ENCODE results near the gene SCNN1B.
A peak's percentile ranks its signal among the peaks of the same experiment; 100 is the strongest.

Gene SCNN1B

DNA sequence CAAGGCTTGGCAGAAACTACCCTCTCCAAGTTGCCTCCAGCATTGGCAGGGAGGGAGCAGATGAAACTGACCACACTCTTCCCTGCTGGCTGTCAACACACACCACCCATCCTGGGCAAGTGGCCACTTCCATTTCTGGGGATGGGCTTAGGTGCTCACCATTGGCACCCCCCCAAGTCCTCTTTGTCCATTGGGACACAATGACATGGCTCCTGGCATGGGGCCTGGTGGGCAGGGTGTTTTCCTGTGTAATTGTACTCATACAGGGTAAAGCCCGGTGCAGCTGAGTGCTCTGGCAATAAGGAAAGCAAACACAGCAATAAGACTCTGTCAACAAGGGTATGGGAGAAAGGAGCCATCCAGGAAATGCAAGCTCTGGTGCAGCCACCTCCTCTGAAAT lies 22.6 kb downstream of the SCNN1B start:
- no peak for DNase-seq
- Histone ChIP-seq H3K4ac (ENCODE audit: low read depth, low read length) (no peak overlapping the region), H2AK5ac (ENCODE audit: low read length) (no peak overlapping the region), H2BK5ac (ENCODE audit: low read depth, low read length, poor library complexity) (no peak overlapping the region), H2AFZ (ENCODE audit: insufficient read depth, low read length, poor library complexity) (no peak overlapping the region), H3K36me3 (ENCODE audit: control insufficient read depth in 1 of 2, insufficient read depth in 2 of 2, low read length in 2 of 2) (no peaks in the 10 kb centered on the region), H3K14ac (ENCODE audit: low read length) (no peak overlapping the region), H2BK12ac (ENCODE audit: low read length) (no peak overlapping the region), H2BK120ac (ENCODE audit: insufficient read depth, low read length, poor library complexity) (no peak overlapping the region), H3K4me2 (ENCODE audit: low read length) (no peak overlapping the region), H4K12ac (ENCODE audit: low read depth, low read length) (no peak overlapping the region), H3K27me3 (ENCODE audit: insufficient read depth, low read length) (no peaks in the 10 kb centered on the region), H3K9me3 (ENCODE audit: insufficient read depth, low read depth, low read length) (no peaks in the 10 kb centered on the region), H4K91ac (ENCODE audit: low read depth, low read length) (no peak overlapping the region), H4K8ac (ENCODE audit: low read depth, low read length) (no peak overlapping the region), H3K4me3 (ENCODE audit: low read depth, low read length) (peak overlapping the region; percentile 4), H3K79me1 (ENCODE audit: low read length) (no peaks in the 10 kb centered on the region), H3K23ac (ENCODE audit: low read length) (no peak overlapping the region), H3K4me1 (ENCODE audit: control insufficient read depth in 1 of 2, insufficient read depth in 2 of 2, low read length in 2 of 2) (no peaks in the 10 kb centered on the region), H3K27ac (ENCODE audit: low read depth, low read length) (no peak overlapping the region), H3K79me2 (ENCODE audit: control insufficient read depth, insufficient read depth, low read length, poor library complexity) (no peaks in the 10 kb centered on the region), H3K9ac (ENCODE audit: low read length) (no peak overlapping the region), H3K18ac (ENCODE audit: low read length) (no peak overlapping the region)
- WGBS (ENCODE audit: extremely low coverage, insufficient coverage, insufficient read length), result no CpG with 5 or more reads among the region's 1 CpG

DNA sequence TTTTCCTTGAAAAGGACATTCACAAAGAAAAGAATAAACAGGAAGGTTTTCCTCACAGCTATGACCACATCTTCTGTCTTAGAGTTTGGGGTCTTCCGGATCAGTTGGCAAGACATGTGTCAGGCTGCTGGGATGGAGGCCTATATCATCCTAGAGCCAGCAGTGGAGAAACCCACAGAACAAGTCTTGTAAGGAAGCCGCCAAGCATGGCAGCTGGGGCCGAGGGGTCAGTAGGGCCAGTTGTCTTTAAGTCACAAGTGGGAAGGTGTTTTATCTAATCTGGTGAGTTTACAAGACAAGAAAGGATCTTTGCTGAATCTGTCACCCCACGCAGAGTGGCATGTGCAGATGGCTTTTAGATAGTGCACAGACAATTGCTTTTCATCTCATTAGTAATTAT lies 25.7 kb downstream of the SCNN1B start:
- Histone ChIP-seq H3K27ac (ENCODE audit: low read depth, low read length) (no peak overlapping the region), H3K4me1 (ENCODE audit: control insufficient read depth in 1 of 2, insufficient read depth in 2 of 2, low read length in 2 of 2) (no peaks in the 10 kb centered on the region), H3K27me3 (ENCODE audit: insufficient read depth, low read length) (no peaks in the 10 kb centered on the region), H4K91ac (ENCODE audit: low read depth, low read length) (no peak overlapping the region), H3K79me2 (ENCODE audit: control insufficient read depth, insufficient read depth, low read length, poor library complexity) (no peaks in the 10 kb centered on the region), H3K9ac (ENCODE audit: low read length) (no peak overlapping the region), H4K8ac (ENCODE audit: low read depth, low read length) (no peak overlapping the region), H2BK120ac (ENCODE audit: insufficient read depth, low read length, poor library complexity) (no peak overlapping the region), H2BK5ac (ENCODE audit: low read depth, low read length, poor library complexity) (no peak overlapping the region), H3K18ac (ENCODE audit: low read length) (no peak overlapping the region), H2AFZ (ENCODE audit: insufficient read depth, low read length, poor library complexity) (no peak overlapping the region), H2AK5ac (ENCODE audit: low read length) (no peak overlapping the region), H3K23ac (ENCODE audit: low read length) (no peak overlapping the region), H3K36me3 (ENCODE audit: control insufficient read depth in 1 of 2, insufficient read depth in 2 of 2, low read length in 2 of 2) (no peaks in the 10 kb centered on the region), H4K12ac (ENCODE audit: low read depth, low read length) (no peak overlapping the region), H3K4me3 (ENCODE audit: low read depth, low read length) (no peak overlapping the region), H3K4me2 (ENCODE audit: low read length) (no peak overlapping the region), H3K4ac (ENCODE audit: low read depth, low read length) (no peak overlapping the region), H2BK12ac (ENCODE audit: low read length) (no peak overlapping the region), H3K14ac (ENCODE audit: low read length) (no peak overlapping the region), H3K79me1 (ENCODE audit: low read length) (no peaks in the 10 kb centered on the region), H3K9me3 (ENCODE audit: insufficient read depth, low read depth, low read length) (no peaks in the 10 kb centered on the region)
- no peak for DNase-seq
- WGBS (ENCODE audit: extremely low coverage, insufficient coverage, insufficient read length), result no CpG with 5 or more reads among the region's 4 CpGs

DNA sequence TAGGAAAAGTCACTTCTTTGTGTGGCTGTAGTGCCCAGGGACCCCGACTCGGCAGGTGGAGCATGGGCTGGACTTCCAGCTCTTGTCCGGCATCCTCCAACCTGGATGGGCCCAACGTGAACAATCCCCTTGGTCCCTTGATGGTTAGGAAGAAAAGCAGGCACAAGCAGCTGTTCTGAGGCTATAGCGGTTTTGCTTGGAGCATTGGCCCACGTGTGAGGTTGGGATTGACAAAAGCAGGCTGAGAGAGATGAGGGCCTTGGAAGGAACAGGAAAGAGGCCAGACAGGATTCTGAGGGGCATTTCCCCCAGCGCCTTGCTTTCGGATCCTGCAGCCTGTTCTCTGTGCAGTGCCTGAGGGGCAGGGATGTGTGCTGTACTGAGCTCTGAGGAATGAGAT lies 28.1 kb downstream of the SCNN1B start:
- no peak overlapping the region for H3K4me3 ChIP-seq (ENCODE audit: low read depth, low read length)
- no peak overlapping the region for H3K4me2 ChIP-seq (ENCODE audit: low read length)
- no CpG with 5 or more reads among the region's 8 CpGs for WGBS (ENCODE audit: extremely low coverage, insufficient coverage, insufficient read length)
- no peak overlapping the region for H4K91ac ChIP-seq (ENCODE audit: low read depth, low read length)
- no peaks in the 10 kb centered on the region for H3K36me3 ChIP-seq (ENCODE audit: control insufficient read depth in 1 of 2, insufficient read depth in 2 of 2, low read length in 2 of 2)
- H3K79me1 ChIP-seq (ENCODE audit: low read length), result no peaks in the 10 kb centered on the region
- H2AFZ ChIP-seq (ENCODE audit: insufficient read depth, low read length, poor library complexity), result no peak overlapping the region
- no peak overlapping the region for H3K18ac ChIP-seq (ENCODE audit: low read length)
- H3K27ac ChIP-seq (ENCODE audit: low read depth, low read length), result no peak overlapping the region
- H2BK5ac ChIP-seq (ENCODE audit: low read depth, low read length, poor library complexity), result no peak overlapping the region
- no peak overlapping the region for H3K23ac ChIP-seq (ENCODE audit: low read length)
- H3K4ac ChIP-seq (ENCODE audit: low read depth, low read length), result no peak overlapping the region
- no peak overlapping the region for H2BK120ac ChIP-seq (ENCODE audit: insufficient read depth, low read length, poor library complexity)
- no peak overlapping the region for H3K9ac ChIP-seq (ENCODE audit: low read length)
- H3K4me1 ChIP-seq (ENCODE audit: control insufficient read depth in 1 of 2, insufficient read depth in 2 of 2, low read length in 2 of 2), result no peaks in the 10 kb centered on the region
- H3K9me3 ChIP-seq (ENCODE audit: insufficient read depth, low read depth, low read length), result peaks cover 2% of the 10 kb centered on the region
- no peak for DNase-seq
- no peak overlapping the region for H2AK5ac ChIP-seq (ENCODE audit: low read length)
- H3K27me3 ChIP-seq (ENCODE audit: insufficient read depth, low read length), result no peaks in the 10 kb centered on the region
- H3K79me2 ChIP-seq (ENCODE audit: control insufficient read depth, insufficient read depth, low read length, poor library complexity), result no peaks in the 10 kb centered on the region
- no peak overlapping the region for H3K14ac ChIP-seq (ENCODE audit: low read length)
- H2BK12ac ChIP-seq (ENCODE audit: low read length), result no peak overlapping the region
- H4K8ac ChIP-seq (ENCODE audit: low read depth, low read length), result no peak overlapping the region
- no peak overlapping the region for H4K12ac ChIP-seq (ENCODE audit: low read depth, low read length)

DNA sequence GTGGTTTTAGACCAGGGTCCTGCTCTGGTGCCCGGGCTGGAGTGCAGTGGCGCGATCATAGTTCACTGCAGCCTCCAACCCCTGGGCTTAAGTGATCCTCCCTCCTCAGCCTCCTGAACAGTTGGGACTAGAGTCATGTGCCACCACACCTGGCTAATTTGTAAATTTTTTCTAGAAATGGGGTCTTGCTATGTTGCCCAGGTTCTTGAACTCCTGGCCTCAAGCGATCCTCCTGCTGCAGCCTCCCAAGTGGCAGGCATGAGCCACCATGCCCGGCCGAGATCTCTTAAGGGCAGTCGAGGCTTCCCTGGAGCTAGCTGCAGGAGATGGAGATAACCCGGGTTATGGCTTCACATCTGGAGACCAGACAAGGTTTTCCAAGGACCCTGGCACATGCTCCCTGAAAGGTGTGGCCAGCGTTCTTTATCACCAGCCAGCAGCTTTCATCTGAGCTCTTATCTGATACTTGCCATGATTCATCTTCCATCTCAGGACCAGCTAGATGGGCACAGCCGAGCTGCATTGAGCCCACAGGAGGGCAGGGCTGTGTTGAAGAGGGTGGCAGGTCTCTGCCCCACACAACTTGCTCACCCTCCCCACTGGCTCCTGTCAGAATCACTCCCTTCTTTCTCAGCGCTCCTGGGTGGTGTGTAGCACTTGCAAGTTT lies 28.6 kb downstream of the SCNN1B start:
- no peak overlapping the region for H3K23ac ChIP-seq (ENCODE audit: low read length)
- H4K91ac ChIP-seq (ENCODE audit: low read depth, low read length), result no peak overlapping the region
- no peaks in the 10 kb centered on the region for H3K27me3 ChIP-seq (ENCODE audit: insufficient read depth, low read length)
- H2BK120ac ChIP-seq (ENCODE audit: insufficient read depth, low read length, poor library complexity), result no peak overlapping the region
- no peaks in the 10 kb centered on the region for H3K79me2 ChIP-seq (ENCODE audit: control insufficient read depth, insufficient read depth, low read length, poor library complexity)
- no peak overlapping the region for H3K4me3 ChIP-seq (ENCODE audit: low read depth, low read length)
- H2BK12ac ChIP-seq (ENCODE audit: low read length), result no peak overlapping the region
- no peak for DNase-seq
- no peak overlapping the region for H4K8ac ChIP-seq (ENCODE audit: low read depth, low read length)
- H2BK5ac ChIP-seq (ENCODE audit: low read depth, low read length, poor library complexity), result no peak overlapping the region
- H3K9ac ChIP-seq (ENCODE audit: low read length), result no peak overlapping the region
- no peak overlapping the region for H3K27ac ChIP-seq (ENCODE audit: low read depth, low read length)
- no peak overlapping the region for H3K18ac ChIP-seq (ENCODE audit: low read length)
- H3K9me3 ChIP-seq (ENCODE audit: insufficient read depth, low read depth, low read length), result peaks cover 2% of the 10 kb centered on the region
- H3K36me3 ChIP-seq (ENCODE audit: control insufficient read depth in 1 of 2, insufficient read depth in 2 of 2, low read length in 2 of 2), result no peaks in the 10 kb centered on the region
- H4K12ac ChIP-seq (ENCODE audit: low read depth, low read length), result no peak overlapping the region
- H3K79me1 ChIP-seq (ENCODE audit: low read length), result no peaks in the 10 kb centered on the region
- no peak overlapping the region for H2AFZ ChIP-seq (ENCODE audit: insufficient read depth, low read length, poor library complexity)
- no peak overlapping the region for H3K4ac ChIP-seq (ENCODE audit: low read depth, low read length)
- no peak overlapping the region for H3K14ac ChIP-seq (ENCODE audit: low read length)
- WGBS (ENCODE audit: extremely low coverage, insufficient coverage, insufficient read length), result no CpG with 5 or more reads among the region's 11 CpGs
- H3K4me2 ChIP-seq (ENCODE audit: low read length), result no peak overlapping the region
- no peaks in the 10 kb centered on the region for H3K4me1 ChIP-seq (ENCODE audit: control insufficient read depth in 1 of 2, insufficient read depth in 2 of 2, low read length in 2 of 2)
- no peak overlapping the region for H2AK5ac ChIP-seq (ENCODE audit: low read length)
